Erythroblast (primary cell): Measurements from ENCODE around the gene CFAP251.

Experiments used
- GATA1 ChIP-seq: IDR thresholded peaks from 2 replicates; pipeline ENCODE4 v1.6.1; 2011; ENCODE audit warnings: low read depth, mild to moderate bottlenecking, control low read depth, low read length, moderate library complexity
- POLR2A ChIP-seq: IDR thresholded peaks from 2 replicates; pipeline ENCODE4 v1.6.1; 2011; ENCODE audit warnings: mild to moderate bottlenecking, low read length

DNA sequence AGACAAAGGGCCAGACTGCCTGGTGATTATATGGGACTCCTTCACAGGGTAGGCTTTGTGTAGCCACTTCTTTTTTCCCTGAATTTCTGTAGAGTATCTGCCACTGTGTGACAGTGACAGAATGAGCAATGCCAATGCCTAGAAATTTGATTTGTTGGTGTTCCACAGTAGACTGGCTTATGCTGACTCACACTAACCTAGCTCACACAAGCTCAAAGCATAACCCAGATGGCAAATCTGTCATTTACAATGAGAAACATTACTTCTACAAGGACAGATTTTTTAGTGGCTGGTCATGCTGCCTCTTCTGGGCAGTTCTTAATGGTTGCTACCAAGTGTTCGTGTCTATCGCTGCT lies 15.9 kb downstream of the CFAP251 start:
- TF ChIP-seq POLR2A (no peak), GATA1 (no peak)
